ENCODE measurements around the gene CTF1.
"Not testable (repeated sequence)": the region's sequence is repeated elsewhere in the genome, so short reads cannot be mapped to it uniquely, and the experiment has no call there.

Gene CTF1

GRCh38 chr16:30887927-30888326, 8.5 kb upstream of the CTF1 start:
- DNase-seq (ENCODE audit: low read depth in 2 of 2) = no peak

DNA sequence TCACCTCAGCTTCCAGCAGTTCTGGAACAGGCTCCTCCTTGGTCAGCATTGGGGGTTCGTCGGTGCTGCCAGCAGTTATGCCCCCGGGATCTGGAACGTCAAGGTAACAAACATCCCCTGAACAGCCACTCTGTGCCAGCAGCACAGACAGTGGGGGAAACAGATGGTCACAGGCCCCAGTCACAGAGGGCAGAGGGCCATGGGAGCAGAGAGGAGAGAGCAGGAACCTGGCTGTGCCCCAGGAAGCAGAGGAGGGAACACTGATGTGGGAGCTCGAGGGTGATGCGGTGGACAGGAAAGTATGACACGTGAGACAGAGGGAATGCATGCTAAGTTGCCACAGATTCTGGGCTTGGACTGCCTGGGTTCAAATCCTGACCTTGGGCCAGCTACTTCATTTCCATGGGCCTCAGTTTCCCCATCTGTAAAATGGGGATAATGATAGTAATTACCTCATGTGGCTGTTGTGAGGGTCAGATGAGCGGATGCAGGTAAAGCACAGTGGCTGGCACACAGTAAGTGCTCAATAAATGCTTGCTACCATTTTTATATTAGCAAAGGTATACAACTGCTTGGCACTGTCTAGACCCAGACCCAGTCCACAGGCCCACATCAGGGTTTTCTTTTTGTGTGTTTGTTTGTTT, 7.4 kb upstream of the CTF1 start:
- DNase-seq (ENCODE audit: low read depth in 2 of 2) = no peak

DNA sequence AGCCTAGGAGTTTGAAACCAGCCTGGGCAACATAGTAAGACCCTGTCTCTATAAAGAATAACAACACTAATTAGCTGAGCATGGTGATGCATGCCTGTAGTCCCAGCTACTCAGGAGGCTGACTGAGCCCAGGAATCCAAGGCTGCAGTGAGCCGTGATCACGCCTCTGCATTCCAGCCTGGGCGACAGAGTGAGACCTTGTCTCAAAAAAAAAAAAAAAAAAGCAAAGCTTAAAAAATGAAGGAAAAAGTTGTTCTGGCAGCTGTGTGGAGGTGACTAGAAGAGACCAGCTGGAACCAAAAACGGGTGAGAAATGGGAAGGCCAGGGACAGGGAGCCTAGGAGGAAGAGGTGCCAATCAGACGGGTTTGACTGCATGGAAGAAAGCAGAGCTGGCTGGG, 6.7 kb upstream of the CTF1 start:
- no peak for DNase-seq (ENCODE audit: low read depth in 2 of 2)

GRCh38 chr16:30891043-30891823, 5.2 kb upstream of the CTF1 start:
- DNase-seq (ENCODE audit: low read depth in 2 of 2) = not testable (repeated sequence)

DNA sequence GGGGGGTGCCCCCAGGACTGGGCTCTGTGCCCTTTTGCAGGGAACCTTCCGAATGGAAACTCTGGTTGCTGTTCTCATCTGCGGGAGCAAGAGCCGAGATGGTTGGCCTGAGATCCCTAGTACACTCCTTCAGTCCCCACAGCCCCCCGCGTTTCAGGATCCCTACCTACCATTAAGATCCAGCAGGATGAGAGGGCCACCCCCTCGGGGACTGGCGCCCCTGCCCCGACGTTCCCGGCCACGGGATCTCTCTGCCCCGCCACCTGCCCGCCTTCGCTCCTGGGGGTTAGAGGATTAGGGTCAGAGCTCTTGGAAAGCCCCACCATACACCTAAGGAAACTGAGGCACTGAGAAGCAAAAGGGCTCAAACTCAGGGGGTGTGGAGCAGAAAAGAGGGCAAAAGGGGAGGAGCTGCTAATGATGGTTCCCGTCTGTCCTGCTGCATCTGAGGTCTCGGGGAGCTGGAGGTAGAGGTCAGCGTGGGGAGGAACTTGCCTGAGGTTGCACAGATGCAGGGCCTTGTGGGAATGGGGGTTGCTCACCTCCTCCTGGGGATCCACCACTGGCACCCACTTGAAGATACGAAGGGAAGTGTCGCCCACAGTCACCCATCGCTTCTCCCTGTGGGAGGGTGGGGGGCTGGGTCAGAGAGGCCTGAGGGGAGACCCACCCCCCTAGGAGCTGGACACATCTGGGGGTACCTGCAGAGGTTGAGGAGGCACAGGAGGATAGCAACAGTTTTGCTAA, 3.6 kb upstream of the CTF1 start:
- DNase-seq (ENCODE audit: low read depth in 2 of 2) = no peak

- DNase-seq (ENCODE audit: low read depth in 2 of 2) = no peak
These were observed 3.0 kb upstream of the CTF1 start for GRCh38 chr16:30893417-30893743.

DNA sequence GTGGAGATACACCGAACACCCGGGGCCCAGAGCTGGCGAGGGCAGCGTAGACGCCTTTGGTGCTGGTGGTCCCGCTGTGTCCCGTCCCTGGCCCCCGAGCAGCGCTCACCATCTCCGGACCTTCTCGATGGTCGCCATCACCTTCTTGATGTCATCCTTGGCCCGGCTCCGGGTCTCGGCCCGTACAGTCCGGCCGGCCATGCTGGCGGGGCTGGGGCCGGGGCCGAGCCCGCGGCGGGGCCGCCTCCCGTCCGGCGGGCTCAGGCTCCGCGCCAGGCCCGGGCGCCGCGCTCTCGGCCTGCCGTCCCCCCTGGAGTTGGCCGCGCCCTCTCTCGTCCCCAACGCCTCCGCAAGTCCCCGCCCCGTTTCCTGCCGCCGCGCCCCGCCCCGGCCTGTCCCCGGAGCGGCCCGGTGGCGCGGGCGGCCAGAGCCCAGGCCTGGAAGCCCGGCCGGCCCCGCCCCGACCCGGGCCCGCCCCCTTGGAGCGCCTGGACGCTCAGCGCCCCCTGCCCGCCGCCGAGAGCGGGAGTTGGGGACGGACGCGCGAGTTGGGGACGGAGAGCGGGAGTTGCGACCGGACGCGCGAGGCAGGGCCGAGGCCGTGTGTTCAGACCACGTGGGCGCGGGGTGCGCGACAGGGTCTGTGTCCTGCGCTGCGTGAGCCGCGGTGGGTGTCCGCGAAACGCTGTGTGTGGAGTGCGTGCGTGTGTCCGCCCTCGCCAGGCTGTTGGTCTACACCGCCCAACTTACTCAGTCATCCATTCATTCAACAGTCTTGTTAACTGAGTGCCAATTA, 2.5 kb upstream of the CTF1 start, which contains the start of gene BCL7C:
Gene BCL7C (minus strand): TSS at position 334 of the 796 bp plus-strand sequence. CDS start 133 bp downstream, at position 201.
- DNase-seq (ENCODE audit: low read depth in 2 of 2) = peak; percentile 56 to 89

- no peak for DNase-seq (ENCODE audit: low read depth in 2 of 2)
These were observed 1.7 kb upstream of the CTF1 start for GRCh38 chr16:30894540-30895368.

DNA sequence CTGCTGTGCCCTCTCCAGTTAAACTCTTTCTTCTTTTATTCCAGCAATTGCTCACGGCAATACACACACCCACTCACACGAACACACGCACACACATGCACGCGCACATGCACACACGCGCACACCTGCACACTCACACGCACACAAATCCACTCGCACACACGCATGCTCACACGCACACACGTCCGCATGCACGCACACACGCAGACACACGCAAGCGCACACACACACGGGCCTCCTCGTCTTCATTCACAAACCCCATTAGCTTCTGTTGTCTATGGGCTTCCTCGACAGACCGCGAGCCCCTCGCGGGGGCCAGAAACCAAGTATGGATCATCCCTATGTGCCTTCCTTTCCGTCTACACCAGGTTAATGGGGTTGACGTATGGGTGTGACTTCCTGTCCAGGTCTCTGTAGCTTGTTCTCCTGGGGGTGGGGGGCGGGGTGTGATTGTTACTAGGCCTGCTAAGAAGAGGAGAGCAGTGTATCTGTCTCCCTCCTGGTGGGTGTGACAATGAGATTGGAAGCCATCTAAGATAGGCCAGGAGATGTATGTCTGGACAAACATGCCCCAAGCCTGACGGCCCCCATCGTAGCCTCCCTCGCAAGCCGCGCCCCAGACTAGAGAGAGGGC, 670 bp upstream of the CTF1 start:
- DNase-seq (ENCODE audit: low read depth in 2 of 2) = no peak

GRCh38 chr16:30896889-30897733, 697 bp downstream of the CTF1 start:
- DNase-seq (ENCODE audit: low read depth in 2 of 2) = peak; percentile 64 to 78

GRCh38 chr16:30899794-30900193, 3.4 kb downstream of the CTF1 start:
- no peak for DNase-seq (ENCODE audit: low read depth in 2 of 2)

GRCh38 chr16:30900588-30900987, 4.2 kb downstream of the CTF1 start:
- no peak for DNase-seq (ENCODE audit: low read depth in 2 of 2)

GRCh38 chr16:30901201-30902028, 5.0 kb downstream of the CTF1 start:
- no peak for DNase-seq (ENCODE audit: low read depth in 2 of 2)

DNA sequence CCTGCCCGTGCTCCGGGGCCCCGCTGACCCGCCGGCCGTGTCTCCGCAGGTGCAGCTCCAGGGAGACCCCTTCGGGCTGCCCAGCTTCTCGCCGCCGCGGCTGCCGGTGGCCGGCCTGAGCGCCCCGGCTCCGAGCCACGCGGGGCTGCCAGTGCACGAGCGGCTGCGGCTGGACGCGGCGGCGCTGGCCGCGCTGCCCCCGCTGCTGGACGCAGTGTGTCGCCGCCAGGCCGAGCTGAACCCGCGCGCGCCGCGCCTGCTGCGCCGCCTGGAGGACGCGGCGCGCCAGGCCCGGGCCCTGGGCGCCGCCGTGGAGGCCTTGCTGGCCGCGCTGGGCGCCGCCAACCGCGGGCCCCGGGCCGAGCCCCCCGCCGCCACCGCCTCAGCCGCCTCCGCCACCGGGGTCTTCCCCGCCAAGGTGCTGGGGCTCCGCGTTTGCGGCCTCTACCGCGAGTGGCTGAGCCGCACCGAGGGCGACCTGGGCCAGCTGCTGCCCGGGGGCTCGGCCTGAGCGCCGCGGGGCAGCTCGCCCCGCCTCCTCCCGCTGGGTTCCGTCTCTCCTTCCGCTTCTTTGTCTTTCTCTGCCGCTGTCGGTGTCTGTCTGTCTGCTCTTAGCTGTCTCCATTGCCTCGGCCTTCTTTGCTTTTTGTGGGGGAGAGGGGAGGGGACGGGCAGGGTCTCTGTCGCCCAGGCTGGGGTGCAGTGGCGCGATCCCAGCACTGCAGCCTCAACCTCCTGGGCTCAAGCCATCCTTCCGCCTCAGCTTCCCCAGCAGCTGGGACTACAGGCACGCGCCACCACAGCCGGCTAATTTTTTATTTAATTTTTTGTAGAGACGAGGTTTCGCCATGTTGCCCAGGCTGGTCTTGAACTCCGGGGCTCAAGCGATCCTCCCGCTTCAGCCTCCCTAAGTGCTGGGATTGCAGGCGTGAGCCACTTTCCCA, 5.9 kb downstream of the CTF1 start:
- no peak for DNase-seq (ENCODE audit: low read depth in 2 of 2)

GRCh38 chr16:30903002-30903401, 6.6 kb downstream of the CTF1 start:
- DNase-seq (ENCODE audit: low read depth in 2 of 2) = no peak

- DNase-seq (ENCODE audit: low read depth in 2 of 2) = no peak
These were observed 7.2 kb downstream of the CTF1 start for GRCh38 chr16:30903596-30903995.

DNA sequence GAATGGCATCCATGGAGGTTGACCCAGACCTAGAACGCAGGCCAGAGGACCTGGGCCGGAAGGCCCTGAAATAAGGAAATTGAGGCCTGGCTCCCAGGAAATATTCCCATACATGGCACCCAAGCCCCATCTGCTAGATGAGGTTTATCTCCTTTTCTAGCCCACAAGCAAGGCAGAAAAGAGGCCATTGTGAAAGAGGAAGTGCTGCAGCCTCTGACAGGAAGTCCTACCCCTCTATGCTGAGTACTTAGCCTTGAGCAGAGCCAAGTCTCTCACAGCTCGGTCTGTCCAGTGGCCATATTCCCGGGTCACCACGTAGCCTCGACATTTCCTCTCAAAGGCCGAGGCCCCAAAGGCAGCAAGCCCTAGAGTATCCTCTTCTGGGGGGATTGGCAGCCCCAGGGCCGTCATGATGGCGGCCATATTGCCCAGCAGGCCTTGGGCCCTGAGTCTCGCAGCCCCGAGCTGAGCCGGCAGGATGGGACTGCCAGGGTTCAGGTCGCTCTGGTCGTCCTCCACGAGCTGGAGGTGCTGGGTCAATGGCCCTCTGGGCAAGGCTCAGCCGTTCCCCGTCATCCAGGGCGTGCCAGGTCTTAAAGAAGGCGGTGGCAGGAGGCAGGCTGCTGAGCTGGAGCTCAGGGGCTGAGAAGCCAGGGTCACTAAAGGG, 7.8 kb downstream of the CTF1 start:
- no peak for DNase-seq (ENCODE audit: low read depth in 2 of 2)

Measured in stimulated activated CD4-positive, alpha-beta T cell treated with anti-CD3 and anti-CD28 coated beads, Interleukin-12 subunit alpha, Interleukin-12 subunit beta, amount 100 ng/mL, for 24 hours (primary cell).